AG04450 (cell line): ENCODE data around the gene ZNHIT1. TPM values are rescaled to one million over a fixed set of nuclear protein-coding genes. Genes with fewer than 3 reads are reported as not detected.

Experiments
- CTCF ChIA-PET: fragments of 300-600, 350-600 bp; formaldehyde crosslinking; extraction: SDS; loops from one replicate; lab custom pipeline; 2022; ENCODE audit warnings: antibody characterized with exemption, inconsistent platforms; lab: Charles Lee
- POLR2A ChIA-PET: fragments of 350-600 bp; formaldehyde crosslinking; extraction: SDS; loops from one replicate; lab custom pipeline; 2021; ENCODE audit warnings: antibody characterized with exemption, inconsistent platforms; lab: Yijun Ruan, JAX
- DNase-seq: peaks from one replicate; pipeline ENCODE4 v3.0.0-alpha.2; 2011; ENCODE audit warnings: low read depth, low spot score
- H3K27ac ChIP-seq: one replicate; pipeline ENCODE4 v1.5.1; 2012; ENCODE audit warnings: low read depth, low read length, control low read depth
- H3K27me3 ChIP-seq: one replicate; pipeline ENCODE4 v1.6.0; 2012; ENCODE audit warnings: low read length; ENCODE audit not compliant: control insufficient read depth, insufficient read depth
- H3K4me3 ChIP-seq: 2 replicates; pipeline ENCODE4 v1.5.1; 2011; ENCODE audit warnings: mild to moderate bottlenecking, low read depth, low read length, control low read depth
- H3K9me3 ChIP-seq: 2 replicates; pipeline ENCODE4 v1.5.1; 2012; ENCODE audit warnings: low read length; ENCODE audit not compliant: control insufficient read depth, insufficient read depth
- polyA plus RNA-seq: library from polyadenylated mRNA; depleted of rRNA; stranded (reverse); fragments of >200 nt; gene quantifications from 2 replicates; pipeline ENCODE4 v1.2.3, GENCODE V29; 2011
- TF ChIP-seq, protein P1 (sequence below): IDR thresholded peaks from 2 replicates; pipeline ENCODE4 v1.5.1; 2011; ENCODE audit warnings: low read depth, low read length, control low read depth, inconsistent platforms

The ZNHIT1 gene
- polyA plus RNA-seq, 1 experiment, result 36.0 TPM

DNA sequence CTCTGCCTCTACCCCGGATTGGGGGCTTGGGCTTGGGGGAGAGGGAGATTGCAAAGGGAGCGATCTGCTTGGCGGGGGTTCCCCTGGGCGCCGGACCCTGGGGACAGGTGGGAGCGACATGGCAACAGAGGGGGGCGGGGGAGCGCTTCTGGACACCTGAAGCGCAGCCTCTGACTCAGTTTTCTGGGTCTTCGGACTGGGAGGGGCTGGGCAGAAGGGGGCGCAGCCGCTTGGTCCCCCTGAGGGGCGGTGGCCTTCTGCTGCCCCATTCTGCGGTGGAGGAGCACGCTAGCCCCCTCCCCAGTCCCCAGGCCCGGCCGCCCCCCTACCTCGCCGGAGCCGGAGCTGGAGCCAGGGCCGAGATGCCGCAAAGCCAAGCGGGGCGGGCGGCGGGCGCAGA lies 38.3 kb upstream of the ZNHIT1 start:
- DNase-seq, result no peak
- no peak overlapping the region for H3K4me3 ChIP-seq
- ChIA-PET CTCF (no interaction called here), POLR2A (interaction anchor here (0.6 kb wide), 1 partner anchor 301 kb away, joined by 3 read pairs; no protein-coding TSS in a partner anchor)
- no peak overlapping the region for H3K27ac ChIP-seq
- TF ChIP-seq, protein P1, sequence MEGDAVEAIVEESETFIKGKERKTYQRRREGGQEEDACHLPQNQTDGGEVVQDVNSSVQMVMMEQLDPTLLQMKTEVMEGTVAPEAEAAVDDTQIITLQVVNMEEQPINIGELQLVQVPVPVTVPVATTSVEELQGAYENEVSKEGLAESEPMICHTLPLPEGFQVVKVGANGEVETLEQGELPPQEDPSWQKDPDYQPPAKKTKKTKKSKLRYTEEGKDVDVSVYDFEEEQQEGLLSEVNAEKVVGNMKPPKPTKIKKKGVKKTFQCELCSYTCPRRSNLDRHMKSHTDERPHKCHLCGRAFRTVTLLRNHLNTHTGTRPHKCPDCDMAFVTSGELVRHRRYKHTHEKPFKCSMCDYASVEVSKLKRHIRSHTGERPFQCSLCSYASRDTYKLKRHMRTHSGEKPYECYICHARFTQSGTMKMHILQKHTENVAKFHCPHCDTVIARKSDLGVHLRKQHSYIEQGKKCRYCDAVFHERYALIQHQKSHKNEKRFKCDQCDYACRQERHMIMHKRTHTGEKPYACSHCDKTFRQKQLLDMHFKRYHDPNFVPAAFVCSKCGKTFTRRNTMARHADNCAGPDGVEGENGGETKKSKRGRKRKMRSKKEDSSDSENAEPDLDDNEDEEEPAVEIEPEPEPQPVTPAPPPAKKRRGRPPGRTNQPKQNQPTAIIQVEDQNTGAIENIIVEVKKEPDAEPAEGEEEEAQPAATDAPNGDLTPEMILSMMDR, result no peak
- no peaks in the 10 kb centered on the region; the same call in 1 of the 2 replicates for H3K9me3 ChIP-seq
- peaks cover 64% of the 10 kb centered on the region for H3K27me3 ChIP-seq

DNA sequence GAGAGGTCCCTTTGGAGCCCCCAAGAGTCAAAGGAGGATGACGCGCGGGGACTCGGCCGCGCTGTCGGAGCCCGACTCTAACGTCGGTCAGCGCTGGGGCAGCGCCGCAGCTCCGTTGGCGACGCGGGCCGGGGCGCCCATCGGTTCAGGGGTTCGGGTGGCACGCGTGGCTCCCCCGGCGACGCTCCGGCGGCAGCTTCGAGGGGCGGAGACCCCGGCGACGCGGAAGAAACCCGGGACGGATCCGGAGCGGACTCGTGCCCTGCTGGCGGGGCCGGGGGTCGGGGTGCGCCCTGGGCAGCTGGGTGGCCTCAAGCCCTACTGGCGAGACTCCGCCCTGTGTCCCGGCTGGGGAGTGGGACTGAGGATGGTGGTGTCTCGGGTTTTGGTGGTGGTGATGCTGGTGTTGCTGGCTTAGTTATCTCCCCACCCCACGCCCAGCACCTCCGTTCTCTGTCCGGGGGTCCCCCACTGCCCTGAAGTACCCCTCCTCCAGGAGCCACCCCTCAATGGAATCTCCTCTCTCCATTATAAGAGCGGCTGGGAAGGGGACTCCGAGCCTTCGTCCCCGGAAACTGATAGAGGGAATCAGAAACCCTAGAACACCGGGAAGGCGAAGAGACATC lies 37.7 kb upstream of the ZNHIT1 start, which contains the start of gene NAT16:
Gene NAT16, minus strand, starts transcription at position 164 of the 626 bp plus-strand sequence. CDS start 5,486 bp downstream, outside the sequence.
- POLR2A ChIA-PET, result interaction anchor here (0.6 kb wide), 1 partner anchor 302 kb away, joined by 3 read pairs; no protein-coding TSS in a partner anchor
- DNase-seq, result no peak
- 0 out of 2 replicates have a peak within 1 kb of the TSS, but pooled peaks have one; percentile 17 for H3K4me3 ChIP-seq
- H3K27ac ChIP-seq, result no peak within 1 kb of the TSS
- H3K27me3 ChIP-seq, result peaks cover 59% of the 10 kb centered on the region
- CTCF ChIA-PET, result no interaction called here
- TF ChIP-seq, protein P1, result no peak
- no peaks in the 10 kb centered on the region; the same call in 1 of the 2 replicates for H3K9me3 ChIP-seq

DNA sequence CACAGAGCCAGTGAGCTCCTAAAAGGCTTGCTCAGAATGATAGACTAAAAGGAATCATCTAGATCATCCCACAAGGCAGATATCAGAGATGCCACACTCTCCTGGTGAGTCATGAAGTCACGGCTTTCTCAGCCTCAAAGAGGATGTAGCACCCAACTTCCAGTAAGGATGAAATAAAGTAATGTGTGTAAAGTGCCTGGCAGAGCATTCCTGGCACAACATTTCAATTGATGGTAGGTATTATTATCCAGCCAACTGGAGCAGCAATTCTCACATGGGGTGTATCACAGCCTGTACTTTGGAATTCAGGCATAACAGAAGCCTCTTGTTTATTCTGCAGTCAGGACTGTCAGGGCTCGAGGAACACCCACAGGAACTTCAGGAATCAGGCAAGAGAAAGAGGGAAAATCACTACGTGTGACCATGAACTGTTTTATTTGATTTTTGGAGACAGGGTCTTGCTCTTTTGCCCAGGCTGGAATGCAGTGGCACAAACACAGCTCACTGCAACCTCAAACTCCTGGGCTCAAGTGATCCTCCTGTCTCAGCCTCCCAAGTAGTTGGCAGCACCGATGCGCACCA lies 32.6 kb upstream of the ZNHIT1 start:
- POLR2A ChIA-PET, result interaction anchor here (0.5 kb wide), 1 partner anchor 296 kb away, joined by 5 read pairs; the partner anchor contains the start of gene UFSP1
- Histone ChIP-seq H3K27me3 (peaks cover 11% of the 10 kb centered on the region), H3K4me3 (no peak overlapping the region), H3K9me3 (no peaks in the 10 kb centered on the region), H3K27ac (no peak overlapping the region)
- TF ChIP-seq, protein P1, result no peak
- no peak for DNase-seq
- CTCF ChIA-PET, result interaction anchor here (0.8 to 3.5 kb wide), 4 partner anchors 7 to 105 kb away, joined by 3 to 25 read pairs (median 19); no protein-coding TSS in a partner anchor

DNA sequence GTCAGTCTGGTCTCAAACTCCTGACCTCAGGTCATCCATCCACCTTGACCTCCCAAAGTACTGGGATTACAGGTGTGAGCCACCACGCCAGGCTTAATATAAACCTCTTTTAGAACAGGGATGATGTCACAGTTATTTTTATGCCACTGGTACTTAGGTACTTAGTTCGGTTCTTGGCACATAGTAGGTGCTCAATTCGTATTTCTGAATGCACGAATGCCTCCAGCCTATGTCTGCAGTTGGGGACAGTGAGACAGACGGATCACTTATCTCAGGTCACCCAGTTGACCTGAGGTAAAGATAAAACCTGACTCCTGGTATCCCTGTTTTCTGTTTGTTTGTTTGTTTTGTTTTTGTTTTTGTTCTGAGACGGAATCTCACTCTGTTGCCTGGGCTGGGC lies 31.8 kb upstream of the ZNHIT1 start:
- Histone ChIP-seq H3K4me3 (no peak overlapping the region), H3K9me3 (no peaks in the 10 kb centered on the region), H3K27me3 (peaks cover 5% of the 10 kb centered on the region), H3K27ac (no peak overlapping the region)
- TF ChIP-seq, protein P1, result no peak
- ChIA-PET CTCF (interaction anchor here (1.0 to 2.3 kb wide), 3 partner anchors 16 to 43 kb away, joined by 3 to 25 read pairs (median 8); no protein-coding TSS in a partner anchor), POLR2A (interaction anchor here (0.6 kb wide), 2 partner anchors 425 to 602 kb away, joined by 3 read pairs; no protein-coding TSS in a partner anchor)
- no peak for DNase-seq
